Measurements from ENCODE around the gene BMF. TPM values are rescaled to one million over a fixed set of nuclear protein-coding genes. Genes with fewer than 3 reads are reported as not detected.
A peak's percentile ranks its signal among the peaks of the same experiment; 100 is the strongest.

Gene BMF
- total RNA-seq, 4 donors from 2014 or later, result 4.6 to 8.3 (median 6.3) TPM

DNA sequence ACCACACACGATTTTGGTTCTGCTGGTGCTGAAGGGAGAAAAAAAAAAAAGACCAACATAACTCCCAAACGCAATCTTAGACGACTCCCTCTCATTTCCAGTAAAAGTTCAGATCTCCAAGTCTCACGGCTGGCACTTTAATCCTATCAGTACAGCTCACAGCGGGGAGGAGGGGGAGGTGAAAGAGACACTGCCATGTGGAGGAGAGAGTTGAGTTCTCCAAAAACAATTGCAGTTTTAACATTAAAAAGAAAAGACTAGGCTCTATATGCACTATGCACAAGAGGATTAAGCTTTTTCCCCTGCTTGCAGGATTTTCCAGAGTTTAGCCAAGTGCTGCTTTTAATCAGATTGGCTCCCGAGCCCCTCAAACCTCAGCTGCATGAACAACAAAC lies 16.8 kb downstream of the BMF start:
- Histone ChIP-seq H3K9me3 (no peaks in the 10 kb centered on the region), H3K27me3 (no peaks in the 10 kb centered on the region), H3K27ac (replicated peaks in 1 of 4) (peak overlapping the region; percentile 80 to 84 (median 82)), H3K36me3 (peaks cover 0 to 21% (median 5%) of the 10 kb centered on the region in 4 donors), H3K4me1 (peaks cover 68 to 87% (median 82%) of the 10 kb centered on the region in 4 donors), H3K4me3 (no peak overlapping the region)
- TF ChIP-seq EP300 (IDR thresholded peaks at IDR 0.05) (no peak), POLR2A (IDR thresholded peaks at IDR 0.05; ENCODE audit: low read depth) (no peak), POLR2AphosphoS5 (IDR thresholded peaks at IDR 0.05) (no peak)
- TF ChIP-seq, protein P1, sequence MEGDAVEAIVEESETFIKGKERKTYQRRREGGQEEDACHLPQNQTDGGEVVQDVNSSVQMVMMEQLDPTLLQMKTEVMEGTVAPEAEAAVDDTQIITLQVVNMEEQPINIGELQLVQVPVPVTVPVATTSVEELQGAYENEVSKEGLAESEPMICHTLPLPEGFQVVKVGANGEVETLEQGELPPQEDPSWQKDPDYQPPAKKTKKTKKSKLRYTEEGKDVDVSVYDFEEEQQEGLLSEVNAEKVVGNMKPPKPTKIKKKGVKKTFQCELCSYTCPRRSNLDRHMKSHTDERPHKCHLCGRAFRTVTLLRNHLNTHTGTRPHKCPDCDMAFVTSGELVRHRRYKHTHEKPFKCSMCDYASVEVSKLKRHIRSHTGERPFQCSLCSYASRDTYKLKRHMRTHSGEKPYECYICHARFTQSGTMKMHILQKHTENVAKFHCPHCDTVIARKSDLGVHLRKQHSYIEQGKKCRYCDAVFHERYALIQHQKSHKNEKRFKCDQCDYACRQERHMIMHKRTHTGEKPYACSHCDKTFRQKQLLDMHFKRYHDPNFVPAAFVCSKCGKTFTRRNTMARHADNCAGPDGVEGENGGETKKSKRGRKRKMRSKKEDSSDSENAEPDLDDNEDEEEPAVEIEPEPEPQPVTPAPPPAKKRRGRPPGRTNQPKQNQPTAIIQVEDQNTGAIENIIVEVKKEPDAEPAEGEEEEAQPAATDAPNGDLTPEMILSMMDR (IDR thresholded peaks at IDR 0.05), result no peak
- DNase-seq (ENCODE audit: extremely low spot score), result no peak
- intact Hi-C loops (cut with DNase I), result no loop called here
- WGBS, result 23% methylated on average over 6 of the region's 6 CpGs

DNA sequence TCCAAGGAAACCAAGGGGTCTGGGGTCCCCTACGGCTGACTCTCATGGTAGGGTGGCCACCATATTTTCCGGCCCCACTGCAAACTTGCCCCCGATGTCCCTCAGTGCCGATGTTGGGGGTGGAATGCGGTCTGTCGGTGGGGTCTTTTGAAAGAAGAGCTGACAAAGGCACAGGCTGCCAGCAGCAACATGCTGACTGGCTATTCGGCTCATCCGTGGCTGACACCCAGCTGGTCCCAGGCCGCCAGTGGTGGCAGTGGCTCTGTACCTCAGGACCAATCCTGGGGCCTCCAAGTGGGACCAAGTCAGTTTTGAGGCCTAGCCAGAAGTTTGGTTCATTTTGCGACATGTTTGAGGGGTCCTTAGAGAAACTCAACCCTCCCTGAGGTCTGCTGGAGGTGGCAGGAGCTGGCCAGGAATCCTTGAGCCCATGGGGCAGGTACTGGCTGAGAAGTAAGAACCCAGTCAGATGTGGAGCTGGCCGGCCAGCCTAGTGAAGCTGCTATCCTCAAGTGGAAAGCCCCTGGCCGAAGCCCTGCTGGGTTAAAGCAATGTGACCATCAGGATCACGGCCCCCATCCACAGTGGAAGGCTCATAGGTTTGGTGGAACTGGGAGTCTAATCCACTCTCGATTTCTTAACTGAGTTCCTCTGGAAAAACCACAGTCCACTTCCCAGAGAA lies 17.8 kb downstream of the BMF start:
- peaks cover 0 to 21% (median 5%) of the 10 kb centered on the region in 4 donors for H3K36me3 ChIP-seq
- TF ChIP-seq POLR2AphosphoS5 (IDR thresholded peaks at IDR 0.05) (no peak), POLR2A (IDR thresholded peaks at IDR 0.05; ENCODE audit: low read depth) (no peak), EP300 (IDR thresholded peaks at IDR 0.05) (no peak)
- TF ChIP-seq, protein P1 (IDR thresholded peaks at IDR 0.05), result no peak
- intact Hi-C loops (cut with DNase I), result no loop called here
- no peak overlapping the region for H3K27ac ChIP-seq (replicated peaks in 1 of 4)
- H3K4me3 ChIP-seq, result no peak overlapping the region
- 89% methylated on average over 13 of the region's 14 CpGs for WGBS
- H3K9me3 ChIP-seq, result no peaks in the 10 kb centered on the region
- H3K4me1 ChIP-seq, result peaks cover 66 to 82% (median 79%) of the 10 kb centered on the region in 4 donors
- no peak for DNase-seq (ENCODE audit: extremely low spot score)
- H3K27me3 ChIP-seq, result no peaks in the 10 kb centered on the region

DNA sequence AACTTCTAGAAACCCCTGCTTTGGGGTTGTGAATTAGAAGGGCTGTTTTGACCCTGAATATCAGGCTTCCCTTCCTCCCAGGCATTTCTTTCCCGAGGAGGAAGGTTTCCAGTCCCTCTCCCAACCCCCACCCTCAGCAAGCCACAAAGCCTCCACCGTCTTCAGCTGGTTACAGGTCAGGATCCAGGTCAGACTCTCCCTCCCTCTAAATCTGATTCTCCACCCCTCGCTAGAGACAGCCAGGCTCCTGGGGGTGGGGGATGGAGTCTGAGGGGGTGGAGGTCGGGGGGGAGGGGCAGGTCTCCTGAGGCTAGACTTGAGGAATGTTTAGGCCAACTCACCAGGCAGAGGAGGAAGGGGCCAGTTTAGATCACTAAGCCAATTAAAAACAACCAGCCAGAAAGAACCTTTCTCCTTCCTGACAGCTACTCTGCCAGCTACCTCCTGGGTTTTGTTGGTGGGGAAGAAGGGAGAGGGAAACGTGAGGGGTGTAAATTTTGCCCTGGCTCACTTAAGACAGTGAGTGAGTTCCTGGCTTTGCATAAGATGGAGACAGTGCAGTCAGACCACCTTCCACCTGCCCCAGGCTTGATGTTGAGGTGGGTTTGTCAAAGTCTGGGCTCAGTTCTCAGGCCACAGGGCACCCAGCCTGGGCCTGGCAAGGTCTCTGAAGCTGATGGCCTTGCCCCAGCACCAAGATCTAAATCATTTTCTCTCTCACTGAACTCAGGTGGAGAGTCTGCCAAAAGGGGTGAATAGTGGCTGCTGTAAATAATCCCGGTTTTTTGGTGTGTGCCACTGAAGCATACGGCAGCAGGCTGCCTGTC lies 19.5 kb downstream of the BMF start:
- TF ChIP-seq, protein P1 (IDR thresholded peaks at IDR 0.05), result no peak
- TF ChIP-seq POLR2AphosphoS5 (IDR thresholded peaks at IDR 0.05) (no peak), POLR2A (IDR thresholded peaks at IDR 0.05; ENCODE audit: low read depth) (no peak), EP300 (IDR thresholded peaks at IDR 0.05) (no peak)
- peaks cover 0 to 21% (median 5%) of the 10 kb centered on the region in 4 donors for H3K36me3 ChIP-seq
- no peak for DNase-seq (ENCODE audit: extremely low spot score)
- 57% methylated on average over 4 of the region's 7 CpGs for WGBS
- H3K4me3 ChIP-seq, result no peak overlapping the region
- H3K27me3 ChIP-seq, result no peaks in the 10 kb centered on the region
- H3K9me3 ChIP-seq, result no peaks in the 10 kb centered on the region
- intact Hi-C loops (cut with DNase I), result no loop called here
- H3K4me1 ChIP-seq, result peaks cover 51 to 67% (median 62%) of the 10 kb centered on the region in 4 donors
- H3K27ac ChIP-seq (replicated peaks in 1 of 4), result peak overlapping the region in 1 of 4 donors; percentile 20

DNA sequence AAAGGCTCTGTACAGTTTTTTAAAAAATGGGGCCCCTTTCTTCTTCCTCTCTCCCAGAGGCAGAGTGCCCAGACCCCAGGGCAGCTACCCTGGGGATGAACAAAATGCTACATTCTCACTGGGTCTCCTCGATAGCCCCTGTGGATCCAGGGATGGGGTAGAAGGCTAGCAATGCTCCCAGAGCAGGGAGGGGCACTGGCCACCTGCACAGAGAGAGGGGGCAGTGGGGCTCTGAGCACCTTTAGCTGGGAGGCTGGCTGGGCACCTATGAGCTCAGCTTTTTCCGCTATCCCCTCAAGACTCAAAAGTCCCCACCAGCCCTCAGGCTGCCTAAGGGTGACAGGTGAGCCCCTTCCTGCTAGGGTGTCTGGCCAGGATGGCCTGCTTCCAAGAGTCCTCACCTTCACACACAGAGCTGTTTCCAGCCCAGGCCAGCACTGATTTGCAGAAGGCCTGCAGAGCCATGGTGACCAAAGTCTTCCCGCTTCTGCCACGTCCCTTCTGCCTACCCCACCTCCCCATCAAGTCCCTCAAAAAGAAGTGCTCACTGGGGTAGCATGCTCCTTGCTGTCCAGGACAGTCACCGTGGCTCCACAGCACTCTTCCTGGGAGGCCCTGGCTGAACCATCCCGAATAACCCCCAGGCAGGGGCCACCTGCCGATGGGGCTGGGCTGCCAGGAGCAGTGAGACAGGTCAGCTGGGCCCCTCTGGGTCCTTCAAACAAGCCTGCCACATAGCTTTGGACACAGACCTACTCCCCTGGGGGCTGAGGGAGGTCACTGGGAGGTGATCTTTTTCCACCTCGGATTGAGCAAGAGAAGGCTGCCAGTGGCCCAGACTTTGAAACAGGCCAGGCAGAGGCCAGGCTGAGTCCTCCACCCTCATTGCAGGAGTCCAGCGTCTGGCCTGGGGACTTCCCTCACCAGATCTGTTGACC lies 20.4 kb downstream of the BMF start:
- TF ChIP-seq POLR2AphosphoS5 (IDR thresholded peaks at IDR 0.05) (no peak), POLR2A (IDR thresholded peaks at IDR 0.05; ENCODE audit: low read depth) (no peak), EP300 (IDR thresholded peaks at IDR 0.05) (no peak)
- TF ChIP-seq, protein P1 (IDR thresholded peaks at IDR 0.05), result no peak

More for the DNA sequence above, 20.4 kb downstream of the BMF start:
- intact Hi-C loops (cut with DNase I), result no loop called here
- Histone ChIP-seq H3K4me1 (peaks cover 44 to 58% (median 54%) of the 10 kb centered on the region in 4 donors), H3K9me3 (no peaks in the 10 kb centered on the region), H3K4me3 (no peak overlapping the region), H3K27ac (replicated peaks in 1 of 4) (peak overlapping the region in 1 of 4 donors; percentile 20), H3K27me3 (no peaks in the 10 kb centered on the region), H3K36me3 (peaks cover 0 to 21% (median 5%) of the 10 kb centered on the region in 4 donors)
- 79% methylated on average over 7 of the region's 9 CpGs for WGBS
- DNase-seq (ENCODE audit: extremely low spot score), result no peak
